ENCODE measurements around the gene LDLRAD3. TPM values are rescaled to one million over a fixed set of nuclear protein-coding genes. Genes with fewer than 3 reads are reported as not detected.
"Not testable (repeated sequence)": the region's sequence is repeated elsewhere in the genome, so short reads cannot be mapped to it uniquely, and the experiment has no call there.

Gene LDLRAD3
- total and polyA plus RNA-seq, 12 donors: 0.87 to 5.1 (median 1.7) TPM

DNA sequence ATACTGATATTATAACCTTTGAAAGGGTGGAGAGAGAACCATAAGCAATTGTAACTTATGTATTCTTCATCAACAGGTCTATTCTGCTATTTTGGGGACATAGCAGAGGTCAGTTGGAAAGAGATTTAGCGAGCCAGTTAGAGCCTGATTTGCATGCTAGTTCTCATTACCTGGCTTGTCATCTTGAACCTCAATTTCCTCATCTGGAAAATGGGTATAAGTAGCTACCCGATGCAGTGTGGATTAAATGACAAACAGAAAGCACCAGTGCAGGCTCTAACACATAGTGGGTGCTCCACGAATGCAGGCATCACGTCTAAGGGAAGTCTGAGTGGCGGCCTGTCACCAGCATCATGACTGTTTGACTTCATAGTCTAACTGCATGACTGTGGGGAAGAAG is 67.7 kb downstream of the LDLRAD3 start:
- Histone ChIP-seq H3K27me3 (peaks cover 0 to 6% (median 0%) of the 10 kb centered on the region in 7 donors), H3K4me3 (no peak overlapping the region), H3K36me3 (no peaks in the 10 kb centered on the region), H3K9me3 (no peaks in the 10 kb centered on the region), H3K27ac (no peak overlapping the region), H3K4me1 (peaks cover 0 to 59% (median 20%) of the 10 kb centered on the region in 9 donors)
- intact Hi-C loops (cut with DNase I): no loop called here
- ATAC-seq (no peak), DNase-seq (no peak)
- TF ChIP-seq, protein P1, sequence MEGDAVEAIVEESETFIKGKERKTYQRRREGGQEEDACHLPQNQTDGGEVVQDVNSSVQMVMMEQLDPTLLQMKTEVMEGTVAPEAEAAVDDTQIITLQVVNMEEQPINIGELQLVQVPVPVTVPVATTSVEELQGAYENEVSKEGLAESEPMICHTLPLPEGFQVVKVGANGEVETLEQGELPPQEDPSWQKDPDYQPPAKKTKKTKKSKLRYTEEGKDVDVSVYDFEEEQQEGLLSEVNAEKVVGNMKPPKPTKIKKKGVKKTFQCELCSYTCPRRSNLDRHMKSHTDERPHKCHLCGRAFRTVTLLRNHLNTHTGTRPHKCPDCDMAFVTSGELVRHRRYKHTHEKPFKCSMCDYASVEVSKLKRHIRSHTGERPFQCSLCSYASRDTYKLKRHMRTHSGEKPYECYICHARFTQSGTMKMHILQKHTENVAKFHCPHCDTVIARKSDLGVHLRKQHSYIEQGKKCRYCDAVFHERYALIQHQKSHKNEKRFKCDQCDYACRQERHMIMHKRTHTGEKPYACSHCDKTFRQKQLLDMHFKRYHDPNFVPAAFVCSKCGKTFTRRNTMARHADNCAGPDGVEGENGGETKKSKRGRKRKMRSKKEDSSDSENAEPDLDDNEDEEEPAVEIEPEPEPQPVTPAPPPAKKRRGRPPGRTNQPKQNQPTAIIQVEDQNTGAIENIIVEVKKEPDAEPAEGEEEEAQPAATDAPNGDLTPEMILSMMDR (IDR thresholded peaks at IDR 0.05): no peak
- 93 to 97% methylated on average over 5 of the region's 5 CpGs for WGBS, 2 donors

DNA sequence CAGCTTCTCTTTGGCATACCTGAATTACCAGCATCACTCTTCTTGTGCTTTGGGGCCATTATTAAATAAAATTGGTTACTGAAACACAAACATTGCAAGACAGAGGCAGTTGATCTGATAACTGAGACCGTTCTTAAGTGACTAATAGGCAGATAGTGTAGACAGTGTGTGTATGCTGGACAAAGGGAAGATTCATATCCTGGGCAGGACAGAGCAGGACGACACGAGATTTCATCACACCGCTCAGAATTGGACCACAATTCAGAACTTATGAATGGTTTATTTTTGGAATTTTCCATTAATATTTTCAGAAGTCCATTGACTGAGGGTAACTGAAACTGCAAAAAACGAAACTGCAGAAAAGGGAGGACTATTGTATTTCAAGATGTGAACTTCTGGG is 68.6 kb downstream of the LDLRAD3 start:
- WGBS, 2 donors: 55 to 71% methylated on average over 5 of the region's 5 CpGs
- DNase-seq: no peak
- intact Hi-C loops (cut with DNase I): no loop called here
- Histone ChIP-seq H3K36me3 (no peaks in the 10 kb centered on the region), H3K4me1 (peaks cover 0 to 63% (median 20%) of the 10 kb centered on the region in 9 donors), H3K9me3 (no peaks in the 10 kb centered on the region), H3K27ac (peak overlapping the region in 6 of 10 donors; percentile 0 to 64 (median 19)), H3K27me3 (peaks cover 0 to 6% (median 0%) of the 10 kb centered on the region in 7 donors), H3K4me3 (no peak overlapping the region)
- TF ChIP-seq, protein P1 (IDR thresholded peaks at IDR 0.05): no peak
- ATAC-seq: peak in 3 of 8 donors; percentile 34 to 76 (median 45)

- H3K4me3 ChIP-seq: no peak overlapping the region
- intact Hi-C loops (cut with DNase I): no loop called here
- peaks cover 0 to 6% (median 0%) of the 10 kb centered on the region in 7 donors for H3K27me3 ChIP-seq
- peak overlapping the region in 6 of 10 donors; percentile 0 to 64 (median 19) for H3K27ac ChIP-seq
- H3K36me3 ChIP-seq: no peaks in the 10 kb centered on the region
- DNase-seq (no peak), ATAC-seq (peak in 1 of 8 donors; percentile 65)
- H3K4me1 ChIP-seq: peaks cover 0 to 63% (median 20%) of the 10 kb centered on the region in 9 donors
- TF ChIP-seq, protein P1 (IDR thresholded peaks at IDR 0.05): no peak
- WGBS, 2 donors: 73 to 86% methylated on average over 2 of the region's 2 CpGs
- H3K9me3 ChIP-seq: no peaks in the 10 kb centered on the region
Measured at GRCh38 chr11:36012979-36013378, 69.1 kb downstream of the LDLRAD3 start.

DNA sequence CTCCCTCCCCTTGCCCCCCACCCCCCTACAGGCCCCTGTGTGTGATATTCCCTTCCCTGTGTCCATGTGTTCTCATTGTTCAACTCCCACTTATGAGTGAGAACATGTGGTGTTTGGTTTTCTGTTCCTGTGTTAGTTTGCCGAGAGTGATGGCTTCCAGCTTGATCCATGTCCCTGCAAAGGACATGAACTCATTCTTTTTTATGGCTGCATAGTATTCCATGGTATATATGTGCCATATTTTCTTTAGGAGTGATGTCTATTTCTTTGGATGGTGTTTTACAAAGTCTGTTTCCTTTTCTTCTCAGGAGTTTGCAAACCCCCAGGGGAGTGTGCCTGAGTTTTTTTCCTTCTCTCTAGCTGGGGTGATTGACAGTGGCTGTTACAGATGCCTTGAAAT is 69.6 kb downstream of the LDLRAD3 start:
- DNase-seq; H3K36me3 ChIP-seq; H3K4me3 ChIP-seq; H3K9me3 ChIP-seq; ATAC-seq; H3K27me3 ChIP-seq; intact Hi-C loops (cut with DNase I): not testable (repeated sequence)
- WGBS, 2 donors: 74 to 90% methylated on average over 1 of the region's 1 CpG
- peaks cover 0 to 60% (median 15%) of the 10 kb centered on the region in 9 donors for H3K4me1 ChIP-seq
- peak overlapping the region in 3 of 10 donors; percentile 5 to 64 (median 61) for H3K27ac ChIP-seq
